Right atrium auricular region (tissue), 2 donors: ENCODE measurements around the gene SULT1C3. TPM values are rescaled to one million over a fixed set of nuclear protein-coding genes. Genes with fewer than 3 reads are reported as not detected.

Experiments
- DNase-seq: peaks from one replicate; pipeline ENCODE4 v3.0.0-alpha.2; 2019; ENCODE audit warnings: low spot score
- H3K27ac ChIP-seq, 2 donors: fragments of 200-600 bp; sonication (generic); 1 replicate in 1 of 2; 2 replicates in 1 of 2; pipeline ENCODE4 v1.5.1; 2016 to 2019
- H3K27me3 ChIP-seq, 2 donors: fragments of 200-600 bp; sonication (generic); one replicate each; pipeline versions ENCODE4 v1.5.1 to v1.6.0; 2017 to 2019
- H3K36me3 ChIP-seq: fragments of 200-600 bp; sonication (generic); one replicate; pipeline ENCODE4 v1.5.1; 2016
- H3K4me1 ChIP-seq, 2 donors: fragments of 200-600 bp; sonication (generic); one replicate each; pipeline versions ENCODE4 v1.5.1 to v1.6.0; 2017 to 2019
- H3K4me3 ChIP-seq, 2 donors: fragments of 200-600 bp; sonication (generic); 1 replicate in 1 of 2; 2 replicates in 1 of 2; pipeline ENCODE4 v1.5.1; 2017 to 2019; ENCODE audit warnings: mild to moderate bottlenecking in 1 of 2, moderate library complexity in 1 of 2
- H3K9me3 ChIP-seq, 2 donors: fragments of 200-600 bp; sonication (generic); one replicate each; pipeline ENCODE4 v1.5.1; 2019
- total RNA-seq, 2 donors: library from RNA; depleted of rRNA; stranded (reverse); fragments of >200 nt; gene quantifications; one replicate each; pipeline ENCODE4 v1.1.0, GENCODE V29; 2016
- TF ChIP-seq, protein P1 (sequence below), 2 donors: fragments of 200-600 bp; sonication (generic); IDR thresholded peaks; one replicate each; pipeline ENCODE4 v1.5.1; 2019; ENCODE audit warnings: antibody characterized with exemption in 2 of 2

SULT1C3 gene
- total RNA-seq, result not detected

DNA sequence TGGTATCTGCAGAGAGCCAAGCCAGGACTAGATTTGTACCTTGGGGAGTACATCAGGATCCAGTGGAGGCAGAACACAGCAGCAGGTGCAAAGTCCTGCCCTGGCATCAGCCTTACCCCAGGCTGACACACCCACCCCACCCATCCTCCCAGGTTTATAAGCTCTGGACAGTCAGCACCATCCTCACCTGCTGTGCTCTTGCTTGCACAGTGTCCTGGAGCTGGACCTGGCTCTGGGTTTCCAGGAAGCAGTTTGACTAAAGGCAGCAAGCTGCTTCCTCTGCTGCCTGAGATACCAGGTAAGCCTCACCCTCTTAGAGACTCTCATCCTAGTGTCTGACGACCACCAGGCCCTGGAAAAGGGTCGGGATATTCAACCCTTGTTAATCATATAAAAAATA is at the start of gene SULT1C3:
Gene SULT1C3, plus strand, starts transcription at position 183 of the 400 bp plus-strand sequence. CDS start 7,227 bp downstream, outside the sequence.
- no peak for DNase-seq
- no peak within 1 kb of the TSS for H3K27ac ChIP-seq
- H3K4me1 ChIP-seq, result no peaks in the 10 kb centered on the region
- no peak within 1 kb of the TSS for H3K4me3 ChIP-seq
- H3K9me3 ChIP-seq, result peaks cover 0 to 13% of the 10 kb centered on the region in 2 donors
- H3K36me3 ChIP-seq, result no peaks in the 10 kb centered on the region
- H3K27me3 ChIP-seq, result no peaks in the 10 kb centered on the region
- TF ChIP-seq, protein P1, sequence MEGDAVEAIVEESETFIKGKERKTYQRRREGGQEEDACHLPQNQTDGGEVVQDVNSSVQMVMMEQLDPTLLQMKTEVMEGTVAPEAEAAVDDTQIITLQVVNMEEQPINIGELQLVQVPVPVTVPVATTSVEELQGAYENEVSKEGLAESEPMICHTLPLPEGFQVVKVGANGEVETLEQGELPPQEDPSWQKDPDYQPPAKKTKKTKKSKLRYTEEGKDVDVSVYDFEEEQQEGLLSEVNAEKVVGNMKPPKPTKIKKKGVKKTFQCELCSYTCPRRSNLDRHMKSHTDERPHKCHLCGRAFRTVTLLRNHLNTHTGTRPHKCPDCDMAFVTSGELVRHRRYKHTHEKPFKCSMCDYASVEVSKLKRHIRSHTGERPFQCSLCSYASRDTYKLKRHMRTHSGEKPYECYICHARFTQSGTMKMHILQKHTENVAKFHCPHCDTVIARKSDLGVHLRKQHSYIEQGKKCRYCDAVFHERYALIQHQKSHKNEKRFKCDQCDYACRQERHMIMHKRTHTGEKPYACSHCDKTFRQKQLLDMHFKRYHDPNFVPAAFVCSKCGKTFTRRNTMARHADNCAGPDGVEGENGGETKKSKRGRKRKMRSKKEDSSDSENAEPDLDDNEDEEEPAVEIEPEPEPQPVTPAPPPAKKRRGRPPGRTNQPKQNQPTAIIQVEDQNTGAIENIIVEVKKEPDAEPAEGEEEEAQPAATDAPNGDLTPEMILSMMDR (IDR thresholded peaks at IDR 0.05), result no peak

DNA sequence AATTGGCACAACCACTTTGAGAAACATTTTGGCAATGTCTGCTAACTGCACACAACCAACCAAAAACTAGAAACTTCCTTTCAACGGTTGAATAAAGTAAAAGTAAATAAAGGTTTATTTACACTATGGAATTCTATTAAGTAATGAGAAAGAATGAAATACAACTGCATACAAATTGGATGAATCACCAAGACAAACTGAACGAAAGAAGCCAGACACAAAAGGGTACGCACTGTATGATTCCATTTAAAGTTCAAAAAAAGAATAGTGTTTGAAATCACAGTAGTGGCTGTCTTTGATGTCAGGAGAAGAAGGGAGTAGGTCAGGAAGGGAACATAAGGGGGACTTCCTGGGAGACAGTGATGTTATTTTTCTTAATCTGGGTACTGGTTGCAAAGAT is 46.5 kb upstream of the SULT1C3 start:
- Histone ChIP-seq H3K4me3 (no peak overlapping the region), H3K27ac (no peak overlapping the region), H3K9me3 (no peaks in the 10 kb centered on the region), H3K27me3 (no peaks in the 10 kb centered on the region), H3K4me1 (no peaks in the 10 kb centered on the region), H3K36me3 (no peaks in the 10 kb centered on the region)
- DNase-seq, result no peak
- TF ChIP-seq, protein P1 (IDR thresholded peaks at IDR 0.05), result no peak

DNA sequence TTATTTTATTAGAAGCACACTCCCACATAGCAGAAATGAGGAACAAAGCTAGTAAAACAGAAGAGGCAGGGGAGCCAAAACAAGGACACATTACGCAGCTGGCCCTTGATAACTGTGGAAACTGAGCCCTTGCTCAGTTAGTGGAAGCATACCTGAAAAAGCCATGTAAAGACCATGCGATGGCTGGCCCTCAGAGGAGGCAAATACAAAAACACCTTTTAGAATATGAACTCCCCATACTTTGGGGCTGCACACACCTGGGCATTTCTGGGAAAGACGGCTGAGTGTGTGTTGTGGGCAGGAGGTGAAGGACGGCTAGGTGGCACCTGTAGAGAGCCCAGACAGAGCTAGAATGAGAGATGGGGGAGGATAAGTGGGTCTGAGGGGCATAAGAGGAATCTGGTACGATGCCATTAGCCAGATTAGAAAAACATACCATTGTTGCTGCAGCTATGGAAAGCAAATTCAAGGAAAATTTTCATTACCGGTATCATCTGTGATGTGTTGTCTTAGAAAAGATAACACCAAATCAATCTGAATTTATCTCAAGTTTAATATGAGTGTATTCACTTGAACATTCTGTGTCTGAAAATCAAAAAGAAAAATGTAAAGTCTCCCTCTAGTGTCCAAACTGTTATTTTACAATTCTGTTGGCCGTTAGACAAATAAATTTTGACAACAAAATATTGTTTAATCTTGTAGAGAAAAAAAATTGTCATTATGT is 45.2 kb upstream of the SULT1C3 start:
- TF ChIP-seq, protein P1 (IDR thresholded peaks at IDR 0.05), result peak; percentile 34 to 64
- no peak for DNase-seq
- Histone ChIP-seq H3K4me1 (no peaks in the 10 kb centered on the region), H3K27ac (no peak overlapping the region), H3K4me3 (no peak overlapping the region), H3K27me3 (no peaks in the 10 kb centered on the region), H3K36me3 (no peaks in the 10 kb centered on the region), H3K9me3 (no peaks in the 10 kb centered on the region)

DNA sequence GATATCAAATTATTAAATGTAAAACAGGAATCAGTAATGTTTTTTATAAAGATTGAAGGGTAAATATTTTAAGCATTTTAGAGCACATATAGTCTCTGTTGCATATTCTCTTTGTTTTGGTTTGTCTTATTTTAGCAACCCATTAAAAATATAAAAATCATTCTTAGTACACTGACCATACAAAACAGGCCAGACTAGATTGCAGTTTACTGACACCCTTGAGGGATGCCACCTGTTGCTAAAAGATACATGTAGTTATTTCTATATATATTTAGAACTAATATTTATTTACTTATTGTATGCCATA is 44.7 kb upstream of the SULT1C3 start:
- no peak for DNase-seq
- Histone ChIP-seq H3K27ac (no peak overlapping the region), H3K4me3 (no peak overlapping the region), H3K4me1 (no peaks in the 10 kb centered on the region), H3K36me3 (no peaks in the 10 kb centered on the region), H3K9me3 (peaks cover 0 to 3% of the 10 kb centered on the region in 2 donors), H3K27me3 (no peaks in the 10 kb centered on the region)
- TF ChIP-seq, protein P1 (IDR thresholded peaks at IDR 0.05), result no peak

DNA sequence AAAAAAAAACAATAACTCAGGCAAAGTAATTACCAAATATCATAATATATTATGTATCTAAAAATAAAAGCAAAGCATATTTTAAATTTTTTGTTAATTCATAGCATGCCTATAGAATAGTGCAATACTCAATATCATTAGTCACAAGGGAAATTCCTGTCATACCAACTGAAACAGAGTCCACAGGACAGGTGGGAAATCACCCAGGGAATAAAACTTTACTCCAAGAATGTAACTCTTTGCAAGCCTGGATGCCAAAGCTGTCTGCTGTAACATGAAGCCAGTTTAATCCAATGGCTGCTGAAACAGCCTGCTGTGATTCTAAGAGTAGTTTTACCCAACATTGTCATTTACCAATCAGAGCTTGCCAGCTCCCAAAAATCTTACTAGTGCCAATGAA is 40.0 kb upstream of the SULT1C3 start:
- H3K9me3 ChIP-seq, result peaks cover 0 to 23% of the 10 kb centered on the region in 2 donors
- TF ChIP-seq, protein P1 (IDR thresholded peaks at IDR 0.05), result no peak

DNA sequence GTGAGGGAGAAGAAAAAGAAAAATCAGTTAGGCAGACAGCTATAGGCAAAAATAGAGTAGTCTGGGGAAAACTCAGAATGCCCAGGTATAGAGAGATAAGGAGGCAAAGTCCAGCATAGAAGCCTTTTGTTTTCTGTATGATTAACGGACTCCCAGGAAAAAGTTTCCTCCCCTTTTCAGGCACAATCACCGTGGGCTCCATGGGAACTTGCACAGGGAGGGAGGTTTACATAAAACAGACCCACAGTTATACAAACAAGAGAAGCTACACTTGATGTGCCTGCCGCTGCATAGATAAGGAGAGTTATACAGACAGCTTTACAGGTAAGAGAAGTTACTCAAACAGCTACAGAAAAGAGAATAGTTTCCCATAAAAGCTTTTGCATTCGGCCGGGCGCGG is 39.2 kb upstream of the SULT1C3 start:
- Histone ChIP-seq H3K36me3 (no peaks in the 10 kb centered on the region), H3K9me3 (peaks cover 0 to 23% of the 10 kb centered on the region in 2 donors), H3K4me1 (no peaks in the 10 kb centered on the region), H3K4me3 (no peak overlapping the region), H3K27ac (no peak overlapping the region), H3K27me3 (no peaks in the 10 kb centered on the region)
- TF ChIP-seq, protein P1 (IDR thresholded peaks at IDR 0.05), result no peak
- no peak for DNase-seq

More for the DNA sequence above, 40.0 kb upstream of the SULT1C3 start:
- DNase-seq, result no peak
- Histone ChIP-seq H3K27ac (no peak overlapping the region), H3K4me1 (no peaks in the 10 kb centered on the region), H3K27me3 (no peaks in the 10 kb centered on the region), H3K36me3 (no peaks in the 10 kb centered on the region), H3K4me3 (no peak overlapping the region)
